ENCODE data around the gene PPA1. TPM values are rescaled to one million over a fixed set of nuclear protein-coding genes. Genes with fewer than 3 reads are reported as not detected.
"Not testable (repeated sequence)": the region's sequence is repeated elsewhere in the genome, so short reads cannot be mapped to it uniquely, and the experiment has no call there.

The PPA1 gene
- total RNA-seq, 1 donor from 2014 or later: 175 TPM

GRCh38 chr10:70253878-70254765 lies 20.9 kb upstream of the PPA1 start:
- H3K27ac ChIP-seq: no peak overlapping the region
- peaks cover 27% of the 10 kb centered on the region for H3K27me3 ChIP-seq
- peaks cover 7% of the 10 kb centered on the region for H3K4me1 ChIP-seq
- intact Hi-C loops (cut with DNase I): no loop called here
- H3K9me3 ChIP-seq: no peaks in the 10 kb centered on the region
- no peak for DNase-seq
- H3K4me3 ChIP-seq: no peak overlapping the region
- peak; percentile 29 for ATAC-seq
- no peaks in the 10 kb centered on the region for H3K36me3 ChIP-seq
- no peak for TF ChIP-seq CTCF (IDR thresholded peaks at IDR 0.05)

- Histone ChIP-seq H3K36me3 (no peaks in the 10 kb centered on the region), H3K4me3 (no peak overlapping the region), H3K27me3 (peaks cover 24% of the 10 kb centered on the region), H3K9me3 (no peaks in the 10 kb centered on the region), H3K27ac (no peak overlapping the region), H3K4me1 (peaks cover 7% of the 10 kb centered on the region)
- DNase-seq (no peak), ATAC-seq (no peak)
- no peak for TF ChIP-seq CTCF (IDR thresholded peaks at IDR 0.05)
- intact Hi-C loops (cut with DNase I): no loop called here
Observed at GRCh38 chr10:70250961-70251680, 17.9 kb upstream of the PPA1 start.

- Histone ChIP-seq H3K9me3 (no peaks in the 10 kb centered on the region), H3K27me3 (no peaks in the 10 kb centered on the region), H3K36me3 (no peaks in the 10 kb centered on the region), H3K4me1 (no peaks in the 10 kb centered on the region), H3K27ac (no peak overlapping the region), H3K4me3 (no peak overlapping the region)
- intact Hi-C loops (cut with DNase I): no loop called here
- no peak for TF ChIP-seq CTCF (IDR thresholded peaks at IDR 0.05)
- DNase-seq (no peak), ATAC-seq (no peak)
Observed at GRCh38 chr10:70247360-70247759, 14.1 kb upstream of the PPA1 start.

GRCh38 chr10:70241081-70241480 lies 7.9 kb upstream of the PPA1 start:
- H3K9me3 ChIP-seq: no peaks in the 10 kb centered on the region
- no peaks in the 10 kb centered on the region for H3K27me3 ChIP-seq
- H3K4me3 ChIP-seq: no peak overlapping the region
- H3K27ac ChIP-seq: no peak overlapping the region
- DNase-seq (no peak), ATAC-seq (no peak)
- H3K4me1 ChIP-seq: no peaks in the 10 kb centered on the region
- intact Hi-C loops (cut with DNase I): no loop called here
- TF ChIP-seq CTCF (IDR thresholded peaks at IDR 0.05): no peak
- no peaks in the 10 kb centered on the region for H3K36me3 ChIP-seq

- intact Hi-C loops (cut with DNase I); H3K27ac ChIP-seq; ATAC-seq; DNase-seq; H3K4me1 ChIP-seq; H3K36me3 ChIP-seq; H3K4me3 ChIP-seq; H3K9me3 ChIP-seq; H3K27me3 ChIP-seq: not testable (repeated sequence)
Observed at GRCh38 chr10:70239986-70240385, 6.8 kb upstream of the PPA1 start.

GRCh38 chr10:70239077-70239976 lies 6.1 kb upstream of the PPA1 start:
- H3K4me3 ChIP-seq; ATAC-seq; H3K27me3 ChIP-seq; intact Hi-C loops (cut with DNase I); H3K27ac ChIP-seq; H3K36me3 ChIP-seq; H3K4me1 ChIP-seq; H3K9me3 ChIP-seq; DNase-seq: not testable (repeated sequence)

GRCh38 chr10:70237958-70238536 lies 4.8 kb upstream of the PPA1 start:
- DNase-seq; H3K9me3 ChIP-seq; H3K4me1 ChIP-seq; intact Hi-C loops (cut with DNase I); ATAC-seq; H3K4me3 ChIP-seq; H3K27me3 ChIP-seq; H3K36me3 ChIP-seq: not testable (repeated sequence)
- H3K27ac ChIP-seq: peak overlapping the region; percentile 55

Data from upper lobe of right lung (tissue), 1 donor.